H54 (cell line): ENCODE results near the gene RAB27A.
A peak's percentile ranks its signal among the peaks of the same experiment; 100 is the strongest.

Experiments used
- DNase-seq: peaks from one replicate; pipeline ENCODE4 v3.0.0; 2011; ENCODE audit warnings: low spot score, mixed read lengths; ENCODE audit not compliant: insufficient read length
- FAIRE-seq: peaks from 3 replicates; lab custom pipeline; 2011; peaks lifted over from hg19 to GRCh38; lab: Jason Lieb, UNC
- POLR2A ChIP-seq: IDR thresholded peaks from 2 replicates; pipeline ENCODE4 v1.6.1; 2011; ENCODE audit warnings: low read depth, mild to moderate bottlenecking, low read length

RAB27A gene

GRCh38 chr15:55198706-55199105 is 90.9 kb downstream of the RAB27A start:
- TF ChIP-seq POLR2A: no peak
- no peak for FAIRE-seq

GRCh38 chr15:55197719-55198118 is 91.9 kb downstream of the RAB27A start:
- no peak for FAIRE-seq
- DNase-seq: no peak
- TF ChIP-seq POLR2A: no peak

More at GRCh38 chr15:55198706-55199105, 90.9 kb downstream of the RAB27A start:
- DNase-seq: no peak

- no peak for DNase-seq
- FAIRE-seq: no peak
Observed at GRCh38 chr15:55197362-55197705, 92.3 kb downstream of the RAB27A start.

GRCh38 chr15:55196458-55197361 is 92.9 kb downstream of the RAB27A start, which contains the start of gene RSL24D1:
Gene RSL24D1, minus strand, starts transcription at chr15:55196941. Its CDS starts 51 bp downstream, at chr15:55196890.
- DNase-seq (peak; percentile 75), FAIRE-seq (peak; percentile 98)
- peak; percentile 53 for TF ChIP-seq POLR2A

More at GRCh38 chr15:55197362-55197705, 92.3 kb downstream of the RAB27A start:
- TF ChIP-seq POLR2A: no peak

GRCh38 chr15:55195996-55196395 is 93.6 kb downstream of the RAB27A start:
- no peak for FAIRE-seq
- TF ChIP-seq POLR2A: no peak
- DNase-seq: no peak

GRCh38 chr15:55194256-55194655 is 95.4 kb downstream of the RAB27A start:
- FAIRE-seq (no peak), DNase-seq (no peak)
- TF ChIP-seq POLR2A: no peak

- DNase-seq: no peak
- TF ChIP-seq POLR2A: no peak
- no peak for FAIRE-seq
Observed at GRCh38 chr15:55186331-55186730, 103.3 kb downstream of the RAB27A start.

- FAIRE-seq (no peak), DNase-seq (no peak)
- no peak for TF ChIP-seq POLR2A
Observed at GRCh38 chr15:55183679-55184078, 105.9 kb downstream of the RAB27A start.

GRCh38 chr15:55179141-55179540 is 110.5 kb downstream of the RAB27A start:
- TF ChIP-seq POLR2A: no peak
- FAIRE-seq: no peak

GRCh38 chr15:55170361-55170760 is 119.3 kb downstream of the RAB27A start:
- TF ChIP-seq POLR2A: no peak
- DNase-seq: no peak
- FAIRE-seq: no peak

More at GRCh38 chr15:55179141-55179540, 110.5 kb downstream of the RAB27A start:
- no peak for DNase-seq

GRCh38 chr15:55168350-55168974 is 121.2 kb downstream of the RAB27A start:
- no peak for TF ChIP-seq POLR2A
- FAIRE-seq: peak; percentile 66
- DNase-seq: peak; percentile 26

GRCh38 chr15:55164284-55164683 is 125.3 kb downstream of the RAB27A start:
- no peak for TF ChIP-seq POLR2A
- DNase-seq: no peak
- FAIRE-seq: no peak
